Ishikawa (cell line): ENCODE measurements around the gene DHRS2.

ENCODE experiments used
- CEBPB ChIP-seq: IDR thresholded peaks from 2 replicates; pipeline ENCODE4 v1.6.1; 2012
- CREB1 ChIP-seq: IDR thresholded peaks from 2 replicates; pipeline ENCODE4 v1.6.1; 2012; ENCODE audit warnings: low read depth
- EP300 ChIP-seq: IDR thresholded peaks from 2 replicates; pipeline ENCODE4 v1.6.1; 2012; ENCODE audit warnings: borderline replicate concordance
- MAX ChIP-seq: IDR thresholded peaks from 2 replicates; pipeline ENCODE4 v1.6.1; 2012
- NFIC ChIP-seq: IDR thresholded peaks from 2 replicates; pipeline ENCODE4 v1.6.1; 2012
- RAD21 ChIP-seq: IDR thresholded peaks from 2 replicates; pipeline ENCODE4 v1.6.1; 2012; ENCODE audit warnings: low read depth
- REST ChIP-seq: IDR thresholded peaks from 2 replicates; pipeline ENCODE4 v1.6.1; 2012; ENCODE audit warnings: low read depth, mild to moderate bottlenecking
- TAF1 ChIP-seq: IDR thresholded peaks from 2 replicates; pipeline ENCODE4 v1.6.1; 2012; ENCODE audit warnings: low read depth, mild to moderate bottlenecking
- USF1 ChIP-seq: IDR thresholded peaks from 2 replicates; pipeline ENCODE4 v1.6.1; 2012
- YY1 ChIP-seq: IDR thresholded peaks from 2 replicates; pipeline ENCODE4 v1.6.1; 2012; ENCODE audit warnings: low read depth

- TF ChIP-seq CREB1 (no peak), EP300 (no peak), CEBPB (no peak), USF1 (no peak), TAF1 (no peak), MAX (no peak), NFIC (no peak), RAD21 (no peak), REST (no peak), YY1 (no peak)
Observed at GRCh38 chr14:23665302-23666016, 29.3 kb downstream of the DHRS2 start.
